Stimulated activated naive B cell treated with anti-CD40 and anti-IgM and Interleukin-4, amounts not matched to agents 10 μg/mL and 1 μg/mL and 100 μg/mL, for 72 hours (primary cell): ENCODE results near the gene DCK.
A peak's percentile ranks its signal among the peaks of the same experiment; 100 is the strongest.

Source experiments
- ATAC-seq, 2 donors: fragments of 150-1000 bp; cut with Tn5 transposase; replicated peaks; 2 replicates each; pipeline ENCODE4 v1.10.0; 2021; ENCODE audit warnings: moderate library complexity in 1 of 2
- DNase-seq: peaks from one replicate; pipeline ENCODE4 v3.0.0; 2021
- H3K27ac Mint-ChIP-seq: one replicate; pipeline ENCODE4 v1.8.0; 2022; ENCODE audit warnings: mild to moderate bottlenecking, mixed read lengths
- H3K27me3 Mint-ChIP-seq, 2 donors: one replicate each; pipeline ENCODE4 v1.8.0; 2022; ENCODE audit warnings: mixed read lengths in 2 of 2
- H3K36me3 Mint-ChIP-seq, 2 donors: one replicate each; pipeline ENCODE4 v1.8.0; 2022; ENCODE audit warnings: mixed read lengths in 2 of 2, mild to moderate bottlenecking in 1 of 2
- H3K4me1 Mint-ChIP-seq, 2 donors: one replicate each; pipeline ENCODE4 v1.8.0; 2022; ENCODE audit warnings: mixed read lengths in 2 of 2, mild to moderate bottlenecking in 1 of 2
- H3K4me3 Mint-ChIP-seq, 2 donors: one replicate each; pipeline ENCODE4 v1.8.0; 2022; ENCODE audit warnings: mild to moderate bottlenecking in 2 of 2, mixed read lengths in 2 of 2, moderate library complexity in 1 of 2
- H3K9me3 Mint-ChIP-seq, 2 donors: one replicate each; pipeline ENCODE4 v1.8.0; 2022; ENCODE audit warnings: mixed read lengths in 2 of 2, mild to moderate bottlenecking in 1 of 2

DCK gene

GRCh38 chr4:70993181-70994068, at the start of gene DCK:
DCK (plus strand) TSS chr4:70993649; CDS start chr4:70993836, 187 bp downstream.
- DNase-seq (peak; percentile 90), ATAC-seq (peak; percentile 87 to 89)
- Mint-ChIP-seq H3K27ac (peak within 1 kb of the TSS; percentile 92), H3K27me3 (no peaks in the 10 kb centered on the region), H3K36me3 (peaks cover 10% of the 10 kb centered on the region in 2 donors), H3K9me3 (no peaks in the 10 kb centered on the region), H3K4me3 (peak within 1 kb of the TSS; percentile 91 to 95), H3K4me1 (peaks cover 29 to 49% of the 10 kb centered on the region in 2 donors)

GRCh38 chr4:70945046-70945445, 48.4 kb upstream of the DCK start:
- peaks cover 30 to 67% of the 10 kb centered on the region in 2 donors for H3K4me1 Mint-ChIP-seq
- peak; percentile 85 to 87 for ATAC-seq
- peak overlapping the region; percentile 90 for H3K27ac Mint-ChIP-seq
- H3K36me3 Mint-ChIP-seq, result peaks cover 16 to 22% of the 10 kb centered on the region in 2 donors
- DNase-seq, result no peak
- H3K27me3 Mint-ChIP-seq, result no peaks in the 10 kb centered on the region
- peak overlapping the region in 1 of 2 donors; percentile 4 for H3K4me3 Mint-ChIP-seq
- no peaks in the 10 kb centered on the region for H3K9me3 Mint-ChIP-seq

- Mint-ChIP-seq H3K27ac (peak overlapping the region; percentile 56), H3K4me3 (no peak overlapping the region), H3K27me3 (no peaks in the 10 kb centered on the region), H3K9me3 (no peaks in the 10 kb centered on the region), H3K4me1 (peaks cover 28 to 64% of the 10 kb centered on the region in 2 donors), H3K36me3 (peaks cover 14 to 19% of the 10 kb centered on the region in 2 donors)
- DNase-seq, result no peak
- ATAC-seq, result no peak
These were observed 47.9 kb upstream of the DCK start for GRCh38 chr4:70945452-70946055.

GRCh38 chr4:70946939-70947338, 46.5 kb upstream of the DCK start:
- ATAC-seq (no peak), DNase-seq (no peak)
- Mint-ChIP-seq H3K27ac (no peak overlapping the region), H3K27me3 (no peaks in the 10 kb centered on the region), H3K4me3 (no peak overlapping the region), H3K4me1 (peaks cover 28 to 64% of the 10 kb centered on the region in 2 donors), H3K36me3 (peaks cover 8 to 11% of the 10 kb centered on the region in 2 donors), H3K9me3 (no peaks in the 10 kb centered on the region)

GRCh38 chr4:70948665-70949260, 44.7 kb upstream of the DCK start:
- Mint-ChIP-seq H3K9me3 (no peaks in the 10 kb centered on the region), H3K4me1 (peaks cover 23 to 60% of the 10 kb centered on the region in 2 donors), H3K4me3 (peak overlapping the region in 1 of 2 donors; percentile 33), H3K36me3 (peaks cover 8 to 11% of the 10 kb centered on the region in 2 donors), H3K27ac (no peak overlapping the region), H3K27me3 (no peaks in the 10 kb centered on the region)
- no peak for DNase-seq
- ATAC-seq, result peak; percentile 56 to 66

- Mint-ChIP-seq H3K27me3 (no peaks in the 10 kb centered on the region), H3K4me3 (no peak overlapping the region), H3K9me3 (no peaks in the 10 kb centered on the region), H3K4me1 (peaks cover 7 to 22% of the 10 kb centered on the region in 2 donors), H3K36me3 (peaks cover 4 to 5% of the 10 kb centered on the region in 2 donors), H3K27ac (no peak overlapping the region)
- ATAC-seq, result peak in 1 of 2 donors; percentile 38
- no peak for DNase-seq
These were observed 39.4 kb upstream of the DCK start for GRCh38 chr4:70954032-70954431.

GRCh38 chr4:70956549-70957210, 36.8 kb upstream of the DCK start:
- H3K9me3 Mint-ChIP-seq, result no peaks in the 10 kb centered on the region
- DNase-seq, result no peak

GRCh38 chr4:70958681-70959080, 34.8 kb upstream of the DCK start:
- DNase-seq (no peak), ATAC-seq (no peak)
- Mint-ChIP-seq H3K27me3 (no peaks in the 10 kb centered on the region), H3K27ac (no peak overlapping the region), H3K36me3 (peaks cover 8 to 11% of the 10 kb centered on the region in 2 donors), H3K9me3 (no peaks in the 10 kb centered on the region), H3K4me1 (peaks cover 0 to 7% of the 10 kb centered on the region in 2 donors), H3K4me3 (no peak overlapping the region)

More at GRCh38 chr4:70956549-70957210, 36.8 kb upstream of the DCK start:
- Mint-ChIP-seq H3K27ac (peak overlapping the region; percentile 53), H3K27me3 (no peaks in the 10 kb centered on the region), H3K4me3 (no peak overlapping the region), H3K4me1 (peaks cover 5 to 15% of the 10 kb centered on the region in 2 donors), H3K36me3 (peaks cover 4 to 5% of the 10 kb centered on the region in 2 donors)
- no peak for ATAC-seq

GRCh38 chr4:70969076-70969475, 24.4 kb upstream of the DCK start:
- Mint-ChIP-seq H3K4me3 (no peak overlapping the region), H3K4me1 (peaks cover 9 to 23% of the 10 kb centered on the region in 2 donors), H3K36me3 (peaks cover 22 to 35% of the 10 kb centered on the region in 2 donors), H3K9me3 (no peaks in the 10 kb centered on the region), H3K27ac (no peak overlapping the region), H3K27me3 (no peaks in the 10 kb centered on the region)
- no peak for DNase-seq
- ATAC-seq, result no peak

- DNase-seq (no peak), ATAC-seq (no peak)
- no peak overlapping the region for H3K27ac Mint-ChIP-seq
- peaks cover 42 to 43% of the 10 kb centered on the region in 2 donors for H3K36me3 Mint-ChIP-seq
- H3K4me1 Mint-ChIP-seq, result peaks cover 10 to 35% of the 10 kb centered on the region in 2 donors
- H3K4me3 Mint-ChIP-seq, result no peak overlapping the region
- H3K27me3 Mint-ChIP-seq, result no peaks in the 10 kb centered on the region
- H3K9me3 Mint-ChIP-seq, result no peaks in the 10 kb centered on the region
These were observed 17.2 kb upstream of the DCK start for GRCh38 chr4:70976252-70976651.

GRCh38 chr4:70979445-70980008, 13.9 kb upstream of the DCK start:
- Mint-ChIP-seq H3K9me3 (no peaks in the 10 kb centered on the region), H3K36me3 (peaks cover 34 to 38% of the 10 kb centered on the region in 2 donors), H3K27me3 (no peaks in the 10 kb centered on the region), H3K4me1 (peaks cover 9 to 24% of the 10 kb centered on the region in 2 donors), H3K4me3 (no peak overlapping the region), H3K27ac (peak overlapping the region; percentile 37)
- DNase-seq (no peak), ATAC-seq (peak; percentile 68 to 79)

GRCh38 chr4:70980196-70980595, 13.3 kb upstream of the DCK start:
- DNase-seq, result no peak
- Mint-ChIP-seq H3K27ac (no peak overlapping the region), H3K36me3 (peaks cover 31 to 34% of the 10 kb centered on the region in 2 donors), H3K27me3 (no peaks in the 10 kb centered on the region), H3K4me3 (no peak overlapping the region), H3K4me1 (peaks cover 9 to 22% of the 10 kb centered on the region in 2 donors), H3K9me3 (no peaks in the 10 kb centered on the region)
- no peak for ATAC-seq

GRCh38 chr4:70984106-70984505, 9.3 kb upstream of the DCK start:
- no peak overlapping the region for H3K27ac Mint-ChIP-seq
- no peak for ATAC-seq
- no peaks in the 10 kb centered on the region for H3K9me3 Mint-ChIP-seq
- no peak overlapping the region for H3K4me3 Mint-ChIP-seq
- no peak for DNase-seq
- no peaks in the 10 kb centered on the region for H3K27me3 Mint-ChIP-seq
- peaks cover 5 to 14% of the 10 kb centered on the region in 2 donors for H3K4me1 Mint-ChIP-seq
- H3K36me3 Mint-ChIP-seq, result peaks cover 13 to 14% of the 10 kb centered on the region in 2 donors
